ENCODE measurements around the gene CYTIP. TPM values are rescaled to one million over a fixed set of nuclear protein-coding genes. Genes with fewer than 3 reads are reported as not detected.
"Not testable (repeated sequence)": the region's sequence is repeated elsewhere in the genome, so short reads cannot be mapped to it uniquely, and the experiment has no call there.

Gene CYTIP
- total RNA-seq, 3 donors from 2014 or later (not counting 1 experiment from before 2014, with no cell fraction given), result 276 to 363 (median 357) TPM

DNA sequence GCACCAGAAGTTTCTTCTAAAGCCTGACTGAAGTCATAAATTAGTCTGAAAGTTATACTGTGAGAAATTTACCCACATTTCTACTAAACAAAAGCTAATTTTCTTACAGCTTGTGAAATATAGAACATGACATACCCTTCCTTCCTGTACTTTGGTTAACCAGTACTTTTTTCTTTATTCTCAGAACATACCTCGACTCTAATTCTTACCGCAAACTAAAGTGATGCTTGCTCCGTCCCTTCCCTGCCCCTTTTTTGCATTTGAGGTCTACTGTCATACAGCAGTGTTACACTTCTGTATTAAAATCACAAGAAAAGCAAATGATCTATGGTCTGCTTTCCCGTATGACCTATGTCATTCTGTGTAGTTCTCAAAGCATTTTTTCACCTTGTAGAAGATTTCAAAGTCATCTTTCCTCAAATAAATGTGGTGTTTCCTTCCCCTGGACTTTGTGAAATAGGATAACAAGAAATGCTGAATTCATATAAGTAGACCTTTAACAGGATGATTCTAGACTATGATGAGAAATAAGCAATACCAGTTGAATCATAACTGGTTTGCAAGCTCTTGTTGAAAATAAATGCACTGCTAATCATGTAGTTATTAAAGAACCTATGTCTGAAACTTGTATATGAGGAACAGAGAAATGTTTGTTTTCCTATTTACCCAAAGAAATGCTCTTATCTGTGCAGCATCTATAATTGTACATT, 30.4 kb downstream of the CYTIP start:
- Histone ChIP-seq H3K27me3 (ENCODE audit: control insufficient read depth, insufficient read depth, low read length) (no peaks in the 10 kb centered on the region), H3K4me3 (ENCODE audit: low read length) (no peak overlapping the region), H3K27ac (ENCODE audit: low read length) (peak overlapping the region; percentile 86), H3K9me3 (ENCODE audit: control insufficient read depth, insufficient read depth, low read length) (no peaks in the 10 kb centered on the region), H3K4me1 (ENCODE audit: control insufficient read depth, insufficient read depth, low read length) (peaks cover 34% of the 10 kb centered on the region), H3K36me3 (ENCODE audit: control insufficient read depth, insufficient read depth, low read length) (peaks cover 46% of the 10 kb centered on the region)
- under 1% methylated on average over 4 of the region's 4 CpGs for WGBS (ENCODE audit: insufficient coverage)
- no peaks in the 10 kb centered on the region for H3K27me3 Mint-ChIP-seq (ENCODE audit: low read depth in 2 of 2)
- peak overlapping the region; percentile 82 to 94 for H3K27ac Mint-ChIP-seq
- peak; percentile 71 to 90 (median 85) for ATAC-seq
- peaks cover 2 to 3% of the 10 kb centered on the region in 2 donors for H3K9me3 Mint-ChIP-seq
- TF ChIP-seq, protein P1, sequence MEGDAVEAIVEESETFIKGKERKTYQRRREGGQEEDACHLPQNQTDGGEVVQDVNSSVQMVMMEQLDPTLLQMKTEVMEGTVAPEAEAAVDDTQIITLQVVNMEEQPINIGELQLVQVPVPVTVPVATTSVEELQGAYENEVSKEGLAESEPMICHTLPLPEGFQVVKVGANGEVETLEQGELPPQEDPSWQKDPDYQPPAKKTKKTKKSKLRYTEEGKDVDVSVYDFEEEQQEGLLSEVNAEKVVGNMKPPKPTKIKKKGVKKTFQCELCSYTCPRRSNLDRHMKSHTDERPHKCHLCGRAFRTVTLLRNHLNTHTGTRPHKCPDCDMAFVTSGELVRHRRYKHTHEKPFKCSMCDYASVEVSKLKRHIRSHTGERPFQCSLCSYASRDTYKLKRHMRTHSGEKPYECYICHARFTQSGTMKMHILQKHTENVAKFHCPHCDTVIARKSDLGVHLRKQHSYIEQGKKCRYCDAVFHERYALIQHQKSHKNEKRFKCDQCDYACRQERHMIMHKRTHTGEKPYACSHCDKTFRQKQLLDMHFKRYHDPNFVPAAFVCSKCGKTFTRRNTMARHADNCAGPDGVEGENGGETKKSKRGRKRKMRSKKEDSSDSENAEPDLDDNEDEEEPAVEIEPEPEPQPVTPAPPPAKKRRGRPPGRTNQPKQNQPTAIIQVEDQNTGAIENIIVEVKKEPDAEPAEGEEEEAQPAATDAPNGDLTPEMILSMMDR (IDR thresholded peaks at IDR 0.05), result no peak
- peak overlapping the region; percentile 80 for H3K4me3 Mint-ChIP-seq
- peaks cover 40% of the 10 kb centered on the region for H3K36me3 Mint-ChIP-seq
- H3K4me1 Mint-ChIP-seq, result peaks cover 76 to 91% of the 10 kb centered on the region in 2 donors
- intact Hi-C loops (cut with micrococcal nuclease), result loop anchor here (1.0 to 10.0 kb wide), 4 partner anchors 9 to 1079 kb away; partner anchors contain the start of gene NR4A2
- DNase-seq, result peak in 1 of 2 donors; percentile 86

DNA sequence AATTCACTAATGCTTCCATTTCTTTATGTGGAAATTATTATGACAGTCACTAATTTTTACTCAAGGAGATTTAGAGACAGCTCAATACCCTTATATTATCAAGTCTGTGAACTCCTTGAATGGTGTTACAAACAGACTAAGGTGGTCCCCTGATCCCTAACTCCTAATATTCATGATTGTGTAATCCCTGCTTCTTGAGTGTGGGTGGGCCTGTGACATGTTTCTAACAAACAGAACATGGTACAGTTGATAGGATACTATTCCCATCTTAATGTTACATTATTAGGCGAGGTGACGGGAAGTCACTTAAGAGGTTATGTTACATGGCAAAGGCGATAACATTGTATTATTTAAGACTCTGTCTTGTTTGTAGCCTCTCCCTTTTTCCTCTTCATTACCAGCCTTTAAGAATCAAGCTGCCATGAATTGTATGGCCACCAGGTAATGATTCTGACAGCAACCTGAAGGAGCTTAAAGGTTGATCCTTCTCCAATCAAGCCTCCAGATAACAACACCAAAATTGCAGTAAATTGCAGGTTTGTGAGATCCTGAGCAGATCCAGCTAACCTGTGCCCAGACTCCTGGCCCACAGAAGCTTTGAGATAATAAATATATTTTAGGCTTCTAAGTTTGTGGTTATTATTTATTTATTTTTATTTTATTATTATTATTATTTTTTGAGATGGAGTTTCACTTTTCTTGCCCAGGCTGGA, 32.1 kb downstream of the CYTIP start:
- DNase-seq (no peak), ATAC-seq (no peak)
- intact Hi-C loops (cut with micrococcal nuclease), result loop anchor here (2.0 to 10.0 kb wide), 3 partner anchors 29 to 1077 kb away; partner anchors contain the start of gene NR4A2
- Histone ChIP-seq H3K27me3 (ENCODE audit: control insufficient read depth, insufficient read depth, low read length) (no peaks in the 10 kb centered on the region), H3K4me3 (ENCODE audit: low read length) (no peak overlapping the region), H3K27ac (ENCODE audit: low read length) (peak overlapping the region; percentile 86), H3K9me3 (ENCODE audit: control insufficient read depth, insufficient read depth, low read length) (no peaks in the 10 kb centered on the region), H3K4me1 (ENCODE audit: control insufficient read depth, insufficient read depth, low read length) (peaks cover 33% of the 10 kb centered on the region), H3K36me3 (ENCODE audit: control insufficient read depth, insufficient read depth, low read length) (peaks cover 33% of the 10 kb centered on the region)
- WGBS (ENCODE audit: insufficient coverage), result 100% methylated on average over 1 of the region's 3 CpGs
- TF ChIP-seq, protein P1 (IDR thresholded peaks at IDR 0.05), result no peak
- peak overlapping the region; percentile 80 for H3K4me3 Mint-ChIP-seq
- H3K27me3 Mint-ChIP-seq (ENCODE audit: low read depth in 2 of 2), result no peaks in the 10 kb centered on the region
- H3K27ac Mint-ChIP-seq, result peak overlapping the region; percentile 82 to 94
- H3K4me1 Mint-ChIP-seq, result peaks cover 64 to 76% of the 10 kb centered on the region in 2 donors
- H3K9me3 Mint-ChIP-seq, result peaks cover 2 to 3% of the 10 kb centered on the region in 2 donors
- H3K36me3 Mint-ChIP-seq, result peaks cover 31% of the 10 kb centered on the region

DNA sequence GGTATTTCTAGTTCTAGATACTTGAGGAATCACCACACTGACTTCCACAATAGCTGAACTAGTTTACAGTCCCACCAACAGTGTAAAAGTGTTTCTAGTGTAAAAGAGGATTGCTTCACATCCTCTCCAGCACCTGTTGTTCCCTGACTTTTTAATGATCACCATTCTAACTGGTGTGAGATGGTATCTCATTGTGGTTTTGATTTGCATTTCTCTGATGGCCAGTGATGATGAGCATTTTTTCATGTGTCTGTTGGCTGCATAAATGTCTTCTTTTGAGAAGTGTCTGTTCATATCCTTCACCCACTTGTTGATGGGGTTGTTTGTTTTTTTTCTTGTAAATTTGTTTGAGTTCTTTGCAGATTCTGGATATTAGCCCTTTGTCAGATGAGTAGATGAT, 38.5 kb downstream of the CYTIP start:
- ATAC-seq, result peak in 1 of 3 donors; percentile 31
- H3K9me3 Mint-ChIP-seq; H3K27me3 Mint-ChIP-seq (ENCODE audit: low read depth in 2 of 2); H3K27me3 ChIP-seq (ENCODE audit: control insufficient read depth, insufficient read depth, low read length); intact Hi-C loops (cut with micrococcal nuclease); H3K36me3 ChIP-seq (ENCODE audit: control insufficient read depth, insufficient read depth, low read length); H3K4me3 ChIP-seq (ENCODE audit: low read length); H3K36me3 Mint-ChIP-seq; DNase-seq; H3K27ac ChIP-seq (ENCODE audit: low read length); H3K9me3 ChIP-seq (ENCODE audit: control insufficient read depth, insufficient read depth, low read length): not testable (repeated sequence)
- Mint-ChIP-seq H3K4me3 (peak overlapping the region; percentile 45), H3K4me1 (peaks cover 54 to 63% of the 10 kb centered on the region in 2 donors), H3K27ac (peak overlapping the region; percentile 77 to 78)
- peaks cover 26% of the 10 kb centered on the region for H3K4me1 ChIP-seq (ENCODE audit: control insufficient read depth, insufficient read depth, low read length)

DNA sequence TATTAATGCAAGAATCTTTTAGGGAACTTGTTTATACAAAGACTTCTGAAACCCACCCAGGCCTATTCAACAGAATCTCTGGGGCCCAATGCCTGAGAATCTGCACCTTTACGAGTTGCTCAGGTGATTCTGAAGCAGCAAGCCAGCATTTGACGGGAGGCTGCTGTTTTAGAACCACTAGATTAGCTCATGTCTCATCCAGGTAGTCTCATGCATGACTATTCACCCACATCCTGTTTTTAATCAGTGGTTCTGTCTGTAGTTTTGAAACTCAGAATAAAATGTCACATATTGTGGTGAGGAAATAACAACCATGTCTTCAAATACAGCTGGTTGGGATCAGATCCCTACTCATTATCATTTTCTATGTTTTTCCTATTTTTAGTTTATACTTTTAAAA, 39.5 kb downstream of the CYTIP start:
- Histone ChIP-seq H3K36me3 (ENCODE audit: control insufficient read depth, insufficient read depth, low read length) (no peaks in the 10 kb centered on the region), H3K27ac (ENCODE audit: low read length) (peak overlapping the region; percentile 81), H3K9me3 (ENCODE audit: control insufficient read depth, insufficient read depth, low read length) (no peaks in the 10 kb centered on the region), H3K4me3 (ENCODE audit: low read length) (no peak overlapping the region), H3K27me3 (ENCODE audit: control insufficient read depth, insufficient read depth, low read length) (no peaks in the 10 kb centered on the region), H3K4me1 (ENCODE audit: control insufficient read depth, insufficient read depth, low read length) (peaks cover 26% of the 10 kb centered on the region)
- WGBS (ENCODE audit: insufficient coverage), result 3% methylated on average over 2 of the region's 2 CpGs
- H3K36me3 Mint-ChIP-seq, result no peaks in the 10 kb centered on the region
- H3K9me3 Mint-ChIP-seq, result peaks cover 0 to 3% of the 10 kb centered on the region in 2 donors
- H3K27ac Mint-ChIP-seq, result peak overlapping the region; percentile 77 to 86
- H3K27me3 Mint-ChIP-seq (ENCODE audit: low read depth in 2 of 2), result no peaks in the 10 kb centered on the region
- peak in 1 of 2 donors; percentile 90 for DNase-seq
- peak overlapping the region; percentile 71 for H3K4me3 Mint-ChIP-seq
- intact Hi-C loops (cut with micrococcal nuclease), result loop anchor here (1.0 to 5.0 kb wide), 3 partner anchors 9 to 38 kb away; partner anchors contain the start of gene CYTIP
- TF ChIP-seq, protein P1 (IDR thresholded peaks at IDR 0.05), result no peak
- ATAC-seq, result peak; percentile 91 to 98 (median 94)
- peaks cover 51 to 56% of the 10 kb centered on the region in 2 donors for H3K4me1 Mint-ChIP-seq

DNA sequence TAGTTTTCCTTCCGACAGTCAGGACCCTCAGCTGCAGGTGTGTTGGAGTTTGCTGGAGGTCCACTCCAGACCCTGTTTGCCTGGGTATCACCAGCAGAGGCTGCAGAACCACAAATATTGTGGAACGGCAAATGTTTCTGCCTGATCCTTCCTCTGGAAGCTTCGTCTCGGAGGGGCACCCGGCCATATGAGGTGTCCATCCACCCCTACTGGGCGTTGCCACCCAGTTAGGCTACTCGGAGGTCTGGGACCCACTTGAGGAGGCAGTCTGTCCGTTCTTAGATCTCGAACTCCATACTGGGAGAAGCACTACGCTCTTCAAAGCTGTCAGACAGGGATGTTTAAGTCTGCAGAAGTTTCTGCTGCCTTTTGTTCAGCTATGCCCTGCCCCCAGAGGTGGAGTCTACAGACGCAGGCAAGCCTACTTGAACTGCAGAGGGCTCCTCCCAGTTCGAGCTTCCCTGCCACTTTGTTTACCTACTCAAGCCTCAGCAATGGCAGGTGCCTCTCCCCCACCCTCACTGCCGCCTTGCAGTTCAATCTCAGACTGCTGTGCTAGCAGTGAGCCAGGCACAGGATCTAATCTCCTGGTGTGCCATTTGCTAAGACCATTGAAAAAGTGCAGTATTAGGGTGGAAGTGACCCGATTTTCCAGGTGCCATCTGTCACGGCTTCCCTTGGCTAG, 40.9 kb downstream of the CYTIP start:
- H3K9me3 Mint-ChIP-seq; H3K27me3 ChIP-seq (ENCODE audit: control insufficient read depth, insufficient read depth, low read length); H3K36me3 ChIP-seq (ENCODE audit: control insufficient read depth, insufficient read depth, low read length); H3K36me3 Mint-ChIP-seq; H3K4me3 Mint-ChIP-seq; H3K27me3 Mint-ChIP-seq (ENCODE audit: low read depth in 2 of 2); H3K9me3 ChIP-seq (ENCODE audit: control insufficient read depth, insufficient read depth, low read length); H3K4me3 ChIP-seq (ENCODE audit: low read length); H3K27ac ChIP-seq (ENCODE audit: low read length); ATAC-seq: not testable (repeated sequence)
- Mint-ChIP-seq H3K27ac (peak overlapping the region; percentile 77 to 86), H3K4me1 (peaks cover 49 to 51% of the 10 kb centered on the region in 2 donors)
- peaks cover 26% of the 10 kb centered on the region for H3K4me1 ChIP-seq (ENCODE audit: control insufficient read depth, insufficient read depth, low read length)
- 96% methylated on average over 15 of the region's 15 CpGs for WGBS (ENCODE audit: insufficient coverage)
- peak in 1 of 2 donors; percentile 42 for DNase-seq
- intact Hi-C loops (cut with micrococcal nuclease), result loop anchor here (5.0 kb wide), 1 partner anchor 39 kb away; the partner anchor contains the start of gene CYTIP

All from natural killer cell (primary cell).